Measurements from ENCODE around the gene PDE4B.

Gene PDE4B

GRCh38 chr1:66167267-66167666 is 374.6 kb downstream of the PDE4B start:
- FAIRE-seq (no peak), DNase-seq (ENCODE audit: insufficient read length, low spot score) (no peak)

GRCh38 chr1:66168467-66168887 is 375.8 kb downstream of the PDE4B start:
- DNase-seq (ENCODE audit: insufficient read length, low spot score) (no peak), FAIRE-seq (no peak)

GRCh38 chr1:66168948-66169671 is 376.4 kb downstream of the PDE4B start:
- FAIRE-seq (no peak), DNase-seq (ENCODE audit: insufficient read length, low spot score) (no peak)

- DNase-seq (ENCODE audit: insufficient read length, low spot score) (no peak), FAIRE-seq (no peak)
Measured at GRCh38 chr1:66172272-66172671, 379.6 kb downstream of the PDE4B start.

GRCh38 chr1:66175098-66175497 is 382.4 kb downstream of the PDE4B start:
- no peak for FAIRE-seq
- no peak for DNase-seq (ENCODE audit: insufficient read length, low spot score)

GRCh38 chr1:66175581-66175980 is 382.9 kb downstream of the PDE4B start:
- DNase-seq (ENCODE audit: insufficient read length, low spot score), result no peak
- no peak for FAIRE-seq

- FAIRE-seq, result no peak
- no peak for DNase-seq (ENCODE audit: insufficient read length, low spot score)
Measured at GRCh38 chr1:66176012-66176715, 383.5 kb downstream of the PDE4B start.

GRCh38 chr1:66176832-66177231 is 384.1 kb downstream of the PDE4B start:
- no peak for DNase-seq (ENCODE audit: insufficient read length, low spot score)
- FAIRE-seq, result no peak

GRCh38 chr1:66177510-66177909 is 384.8 kb downstream of the PDE4B start:
- FAIRE-seq (no peak), DNase-seq (ENCODE audit: insufficient read length, low spot score) (no peak)

- FAIRE-seq (no peak), DNase-seq (ENCODE audit: insufficient read length, low spot score) (no peak)
Measured at GRCh38 chr1:66182026-66182425, 389.3 kb downstream of the PDE4B start.

GRCh38 chr1:66182551-66183178 is 390.0 kb downstream of the PDE4B start:
- FAIRE-seq (no peak), DNase-seq (ENCODE audit: insufficient read length, low spot score) (no peak)

- DNase-seq (ENCODE audit: insufficient read length, low spot score) (no peak), FAIRE-seq (no peak)
Measured at GRCh38 chr1:66183400-66183799, 390.7 kb downstream of the PDE4B start.

- DNase-seq (ENCODE audit: insufficient read length, low spot score) (no peak), FAIRE-seq (no peak)
Measured at GRCh38 chr1:66197120-66197519, 404.4 kb downstream of the PDE4B start.

- FAIRE-seq, result no peak
- no peak for DNase-seq (ENCODE audit: insufficient read length, low spot score)
Measured at GRCh38 chr1:66197785-66198184, 405.1 kb downstream of the PDE4B start.

GRCh38 chr1:66206563-66207144 is 414.0 kb downstream of the PDE4B start:
- DNase-seq (ENCODE audit: insufficient read length, low spot score), result no peak
- no peak for FAIRE-seq

- DNase-seq (ENCODE audit: insufficient read length, low spot score), result no peak
Measured at GRCh38 chr1:66207484-66207883, 414.8 kb downstream of the PDE4B start.

GRCh38 chr1:66208632-66209031 is 415.9 kb downstream of the PDE4B start:
- FAIRE-seq, result no peak
- no peak for DNase-seq (ENCODE audit: insufficient read length, low spot score)

More at GRCh38 chr1:66207484-66207883, 414.8 kb downstream of the PDE4B start:
- no peak for FAIRE-seq

- FAIRE-seq, result no peak
- no peak for DNase-seq (ENCODE audit: insufficient read length, low spot score)
Measured at GRCh38 chr1:66210635-66211244, 418.0 kb downstream of the PDE4B start.

- DNase-seq (ENCODE audit: insufficient read length, low spot score), result no peak
- FAIRE-seq, result no peak
Measured at GRCh38 chr1:66211521-66211920, 418.8 kb downstream of the PDE4B start.

GRCh38 chr1:66213491-66213890 is 420.8 kb downstream of the PDE4B start:
- DNase-seq (ENCODE audit: insufficient read length, low spot score) (no peak), FAIRE-seq (no peak)

- DNase-seq (ENCODE audit: insufficient read length, low spot score) (no peak), FAIRE-seq (no peak)
Measured at GRCh38 chr1:66214901-66215300, 422.2 kb downstream of the PDE4B start.

Data from GM19239 (cell line).